Thyroid gland (tissue), 4 donors: ENCODE measurements around the gene PCID2. TPM values are rescaled to one million over a fixed set of nuclear protein-coding genes. Genes with fewer than 3 reads are reported as not detected.

Source experiments
- DNase-seq, 2 donors: peaks; one replicate each; pipeline ENCODE4 v3.0.0-alpha.2; 2019
- H3K27ac ChIP-seq, 3 donors: fragments of 200-600 bp; sonication (generic); 1 replicate in 2 of 3; 2 replicates in 1 of 3; pipeline ENCODE4 v1.5.1; 2016 to 2019; ENCODE audit warnings: mild to moderate bottlenecking in 1 of 3, moderate library complexity in 1 of 3
- H3K27me3 ChIP-seq: fragments of 200-600 bp; sonication (generic); one replicate; pipeline ENCODE4 v1.5.1; 2019
- H3K36me3 ChIP-seq, 2 donors: fragments of 200-600 bp; sonication (generic); one replicate each; pipeline ENCODE4 v1.5.1; 2016 to 2019
- H3K4me1 ChIP-seq, 2 donors: fragments of 200-600 bp; sonication (generic); one replicate each; pipeline ENCODE4 v1.5.1; 2017 to 2019
- H3K4me3 ChIP-seq, 3 donors: fragments of 200-600 bp; sonication (generic); replicated peaks in 1 of 3; 1 replicate in 2 of 3; 2 replicates in 1 of 3; pipeline ENCODE4 v1.5.1; 2016; ENCODE audit warnings: mild to moderate bottlenecking in 1 of 3
- H3K9me3 ChIP-seq: fragments of 200-600 bp; sonication (generic); one replicate; pipeline ENCODE4 v1.5.1; 2017
- POLR2A ChIP-seq, 2 donors: fragments of 450-650 bp; IDR thresholded peaks; one replicate each; pipeline ENCODE4 v1.6.1; 2017; ENCODE audit warnings: antibody characterized with exemption in 2 of 2, mild to moderate bottlenecking in 2 of 2, moderate library complexity in 1 of 2
- WGBS, 2 donors: methylation state at CpG; one replicate each; pipeline ENCODE4 v1.1.5; 2017; 5-methylcytosine and 5-hydroxymethylcytosine counted together
- intact Hi-C: fragments of 100-400 bp; cut with DNase I; formaldehyde crosslinking; loops from one replicate; pipeline ENCODE4 v1.15.1; 2023
- total RNA-seq, 4 donors: library from RNA; depleted of rRNA; stranded (reverse); fragments of >200 nt; gene quantifications; one replicate each; pipeline ENCODE4 v1.2.3, GENCODE V29; 2016
- TF ChIP-seq, protein P1 (sequence below), 6 experiments: fragments of 200-600 bp in 3 of 6; fragments of 450-650 bp in 3 of 6; sonication (generic) in 3 of 6; IDR thresholded peaks; one replicate each; pipeline ENCODE4 v1.5.1; 2016 to 2019; ENCODE audit warnings: antibody characterized with exemption in 6 of 6, mild to moderate bottlenecking in 2 of 6, inconsistent platforms in 1 of 6, moderate library complexity in 1 of 6

PCID2 gene
- total RNA-seq, 4 donors from 2014 or later = 50.5 to 75.6 (median 56.5) TPM

DNA sequence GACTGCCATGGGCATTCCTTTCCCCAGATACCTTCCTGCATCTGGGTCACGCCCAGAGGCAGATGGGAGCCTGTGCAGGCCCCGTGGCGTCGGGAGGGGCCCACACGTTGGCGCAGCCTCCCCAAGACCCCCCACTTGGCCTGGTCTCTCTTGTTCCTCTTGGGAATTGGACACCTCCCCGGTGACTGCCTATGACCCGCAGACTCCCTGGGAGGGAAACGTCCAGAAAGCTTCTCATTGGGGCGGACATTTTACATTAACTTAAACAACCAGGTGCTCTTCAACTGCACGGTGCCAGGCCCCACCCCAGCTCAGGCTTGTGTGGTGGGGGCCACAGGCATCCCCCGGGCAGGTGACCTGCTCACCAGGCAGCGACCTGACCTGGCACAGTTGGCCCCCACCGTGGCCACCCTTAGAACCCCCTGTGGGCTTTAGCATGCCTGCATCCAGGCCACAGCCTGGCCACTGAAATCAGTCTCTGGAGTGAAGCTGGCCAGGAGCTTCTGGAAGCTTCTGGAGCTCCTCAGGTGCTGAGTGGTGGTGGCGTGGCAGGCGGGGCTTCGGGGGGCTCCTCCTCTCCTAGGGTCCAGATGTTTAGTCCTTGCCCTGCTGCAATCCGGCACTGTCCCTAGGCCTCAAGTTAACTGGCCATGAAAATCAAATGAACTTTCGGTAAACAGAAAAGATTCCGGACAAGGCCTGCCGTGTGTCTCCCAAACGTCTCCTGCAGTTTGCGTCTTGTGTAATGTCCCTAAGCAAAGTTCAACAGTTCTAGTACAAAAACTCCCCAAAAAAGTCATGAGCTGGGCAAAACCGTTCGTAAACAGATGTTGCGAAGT is 58.5 kb downstream of the PCID2 start:
- TF ChIP-seq, protein P1, sequence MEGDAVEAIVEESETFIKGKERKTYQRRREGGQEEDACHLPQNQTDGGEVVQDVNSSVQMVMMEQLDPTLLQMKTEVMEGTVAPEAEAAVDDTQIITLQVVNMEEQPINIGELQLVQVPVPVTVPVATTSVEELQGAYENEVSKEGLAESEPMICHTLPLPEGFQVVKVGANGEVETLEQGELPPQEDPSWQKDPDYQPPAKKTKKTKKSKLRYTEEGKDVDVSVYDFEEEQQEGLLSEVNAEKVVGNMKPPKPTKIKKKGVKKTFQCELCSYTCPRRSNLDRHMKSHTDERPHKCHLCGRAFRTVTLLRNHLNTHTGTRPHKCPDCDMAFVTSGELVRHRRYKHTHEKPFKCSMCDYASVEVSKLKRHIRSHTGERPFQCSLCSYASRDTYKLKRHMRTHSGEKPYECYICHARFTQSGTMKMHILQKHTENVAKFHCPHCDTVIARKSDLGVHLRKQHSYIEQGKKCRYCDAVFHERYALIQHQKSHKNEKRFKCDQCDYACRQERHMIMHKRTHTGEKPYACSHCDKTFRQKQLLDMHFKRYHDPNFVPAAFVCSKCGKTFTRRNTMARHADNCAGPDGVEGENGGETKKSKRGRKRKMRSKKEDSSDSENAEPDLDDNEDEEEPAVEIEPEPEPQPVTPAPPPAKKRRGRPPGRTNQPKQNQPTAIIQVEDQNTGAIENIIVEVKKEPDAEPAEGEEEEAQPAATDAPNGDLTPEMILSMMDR (IDR thresholded peaks at IDR 0.05) = no peak
- TF ChIP-seq POLR2A (IDR thresholded peaks at IDR 0.05) = no peak
- 91 to 93% methylated on average over 17 to 23 of the region's 26 CpGs for WGBS, 2 donors
- Histone ChIP-seq H3K4me1 (peaks cover 10 to 16% of the 10 kb centered on the region in 2 donors), H3K4me3 (no peak overlapping the region), H3K36me3 (no peaks in the 10 kb centered on the region), H3K9me3 (no peaks in the 10 kb centered on the region), H3K27me3 (no peaks in the 10 kb centered on the region), H3K27ac (no peak overlapping the region)
- intact Hi-C loops = loop anchor here (10.0 kb wide), 1 partner anchor 215 kb away; the partner anchor contains the start of gene GRTP1
- DNase-seq = no peak

DNA sequence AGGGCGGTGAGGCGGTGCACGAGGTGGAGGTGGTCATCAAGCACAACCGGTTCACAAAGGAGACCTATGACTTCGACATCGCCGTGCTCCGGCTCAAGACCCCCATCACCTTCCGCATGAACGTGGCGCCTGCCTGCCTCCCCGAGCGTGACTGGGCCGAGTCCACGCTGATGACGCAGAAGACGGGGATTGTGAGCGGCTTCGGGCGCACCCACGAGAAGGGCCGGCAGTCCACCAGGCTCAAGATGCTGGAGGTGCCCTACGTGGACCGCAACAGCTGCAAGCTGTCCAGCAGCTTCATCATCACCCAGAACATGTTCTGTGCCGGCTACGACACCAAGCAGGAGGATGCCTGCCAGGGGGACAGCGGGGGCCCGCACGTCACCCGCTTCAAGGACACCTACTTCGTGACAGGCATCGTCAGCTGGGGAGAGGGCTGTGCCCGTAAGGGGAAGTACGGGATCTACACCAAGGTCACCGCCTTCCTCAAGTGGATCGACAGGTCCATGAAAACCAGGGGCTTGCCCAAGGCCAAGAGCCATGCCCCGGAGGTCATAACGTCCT is 59.4 kb downstream of the PCID2 start:
- Histone ChIP-seq H3K9me3 (no peaks in the 10 kb centered on the region), H3K4me1 (peaks cover 10 to 16% of the 10 kb centered on the region in 2 donors), H3K27me3 (no peaks in the 10 kb centered on the region), H3K4me3 (no peak overlapping the region), H3K36me3 (no peaks in the 10 kb centered on the region), H3K27ac (no peak overlapping the region)
- DNase-seq = no peak
- TF ChIP-seq POLR2A (IDR thresholded peaks at IDR 0.05) = no peak
- TF ChIP-seq, protein P1 (IDR thresholded peaks at IDR 0.05) = no peak
- 94% methylated on average over 28 to 33 of the region's 38 CpGs for WGBS, 2 donors
- intact Hi-C loops = no loop called here

DNA sequence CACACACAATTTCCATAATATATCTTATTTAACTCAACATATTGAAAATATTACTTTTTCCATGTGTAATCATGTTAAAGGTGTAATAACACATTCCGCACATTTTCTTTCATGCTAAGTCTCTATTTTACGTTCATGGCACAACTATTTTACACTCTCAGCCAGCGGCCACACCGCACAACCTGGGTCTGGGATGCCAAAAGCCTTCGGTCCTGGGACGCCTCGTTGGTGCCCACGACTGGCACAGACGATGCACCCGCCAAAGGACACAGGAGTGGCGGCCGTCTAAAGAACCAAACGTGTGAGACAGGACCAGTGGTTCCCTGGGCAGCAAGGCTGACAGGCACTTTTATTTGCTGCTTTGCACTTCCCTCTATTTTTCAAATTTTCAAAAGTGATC is 60.1 kb downstream of the PCID2 start:
- WGBS, 2 donors = 88 to 90% methylated on average over 13 of the region's 13 CpGs
- Histone ChIP-seq H3K4me1 (peaks cover 8 to 14% of the 10 kb centered on the region in 2 donors), H3K36me3 (no peaks in the 10 kb centered on the region), H3K27me3 (no peaks in the 10 kb centered on the region), H3K9me3 (no peaks in the 10 kb centered on the region), H3K4me3 (no peak overlapping the region), H3K27ac (no peak overlapping the region)
- DNase-seq = no peak
- TF ChIP-seq, protein P1 (IDR thresholded peaks at IDR 0.05) = no peak
- TF ChIP-seq POLR2A (IDR thresholded peaks at IDR 0.05) = no peak
- intact Hi-C loops = no loop called here

DNA sequence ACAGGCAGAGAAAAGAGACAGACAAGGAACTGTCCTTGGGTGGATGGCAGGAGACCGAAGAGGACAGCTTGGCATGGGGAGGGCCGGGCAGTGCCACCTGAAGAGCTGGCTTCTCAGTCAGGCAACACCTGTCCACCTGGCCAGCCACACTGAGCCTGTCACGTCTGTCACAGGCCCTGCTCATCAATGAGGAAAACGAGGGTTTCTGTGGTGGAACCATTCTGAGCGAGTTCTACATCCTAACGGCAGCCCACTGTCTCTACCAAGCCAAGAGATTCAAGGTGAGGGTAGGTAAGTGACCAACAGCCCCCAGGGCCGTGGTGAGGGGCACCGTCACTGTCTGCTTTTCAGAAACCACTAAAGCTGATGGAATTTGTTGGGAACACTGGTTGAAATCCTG is 61.3 kb downstream of the PCID2 start:
- Histone ChIP-seq H3K27me3 (no peaks in the 10 kb centered on the region), H3K4me3 (no peak overlapping the region), H3K9me3 (no peaks in the 10 kb centered on the region), H3K36me3 (no peaks in the 10 kb centered on the region), H3K4me1 (peaks cover 0 to 2% of the 10 kb centered on the region in 2 donors), H3K27ac (no peak overlapping the region)
- TF ChIP-seq POLR2A (IDR thresholded peaks at IDR 0.05) = no peak
- TF ChIP-seq, protein P1 (IDR thresholded peaks at IDR 0.05) = no peak
- intact Hi-C loops = no loop called here
- WGBS, 2 donors = 84 to 93% methylated on average over 8 of the region's 8 CpGs
- DNase-seq = no peak

DNA sequence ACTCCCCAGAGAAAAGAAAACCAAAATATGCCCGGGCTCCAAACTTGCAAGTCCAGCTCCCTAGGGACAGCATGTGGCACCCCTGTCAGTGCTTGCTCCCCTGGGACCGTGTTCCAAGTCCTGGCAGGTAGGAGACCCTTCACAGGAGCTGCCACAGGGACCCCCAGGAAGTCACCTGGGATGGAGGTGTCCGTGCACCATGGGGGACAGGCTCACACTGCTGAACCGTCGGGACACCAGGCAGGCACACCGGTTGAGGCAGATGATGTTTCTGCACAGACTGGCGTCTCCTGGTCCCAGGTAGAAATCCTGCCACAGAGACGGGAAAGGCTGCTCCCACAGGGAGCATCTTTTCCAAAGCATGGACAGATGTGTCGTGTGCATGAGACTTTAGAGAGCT is 61.7 kb downstream of the PCID2 start:
- Histone ChIP-seq H3K9me3 (no peaks in the 10 kb centered on the region), H3K4me1 (no peaks in the 10 kb centered on the region), H3K36me3 (no peaks in the 10 kb centered on the region), H3K27me3 (no peaks in the 10 kb centered on the region), H3K4me3 (no peak overlapping the region), H3K27ac (no peak overlapping the region)
- DNase-seq = no peak
- 79 to 90% methylated on average over 7 to 9 of the region's 9 CpGs for WGBS, 2 donors
- intact Hi-C loops = no loop called here
- TF ChIP-seq POLR2A (IDR thresholded peaks at IDR 0.05) = no peak
- TF ChIP-seq, protein P1 (IDR thresholded peaks at IDR 0.05) = no peak
